OCI-LY7 (cell line): Measurements from ENCODE around the gene CCDC190.

Experiments
- EZH2phosphoT487 ChIP-seq: fragments of 200-600 bp; sonication (generic); IDR thresholded peaks from 2 replicates; pipeline ENCODE4 v1.6.1; 2018; ENCODE audit warnings: low read depth, borderline replicate concordance, mild to moderate bottlenecking, mixed run types, antibody characterized with exemption, low read length, moderate library complexity, mixed read lengths
- TF ChIP-seq, protein P1 (sequence below): fragments of 200-600 bp; sonication (generic); conservative IDR thresholded peaks from 2 replicates; pipeline ENCODE4 v1.5.1; 2014; ENCODE audit warnings: mild to moderate bottlenecking, antibody characterized with exemption, low read length, moderate library complexity, mixed read lengths

DNA sequence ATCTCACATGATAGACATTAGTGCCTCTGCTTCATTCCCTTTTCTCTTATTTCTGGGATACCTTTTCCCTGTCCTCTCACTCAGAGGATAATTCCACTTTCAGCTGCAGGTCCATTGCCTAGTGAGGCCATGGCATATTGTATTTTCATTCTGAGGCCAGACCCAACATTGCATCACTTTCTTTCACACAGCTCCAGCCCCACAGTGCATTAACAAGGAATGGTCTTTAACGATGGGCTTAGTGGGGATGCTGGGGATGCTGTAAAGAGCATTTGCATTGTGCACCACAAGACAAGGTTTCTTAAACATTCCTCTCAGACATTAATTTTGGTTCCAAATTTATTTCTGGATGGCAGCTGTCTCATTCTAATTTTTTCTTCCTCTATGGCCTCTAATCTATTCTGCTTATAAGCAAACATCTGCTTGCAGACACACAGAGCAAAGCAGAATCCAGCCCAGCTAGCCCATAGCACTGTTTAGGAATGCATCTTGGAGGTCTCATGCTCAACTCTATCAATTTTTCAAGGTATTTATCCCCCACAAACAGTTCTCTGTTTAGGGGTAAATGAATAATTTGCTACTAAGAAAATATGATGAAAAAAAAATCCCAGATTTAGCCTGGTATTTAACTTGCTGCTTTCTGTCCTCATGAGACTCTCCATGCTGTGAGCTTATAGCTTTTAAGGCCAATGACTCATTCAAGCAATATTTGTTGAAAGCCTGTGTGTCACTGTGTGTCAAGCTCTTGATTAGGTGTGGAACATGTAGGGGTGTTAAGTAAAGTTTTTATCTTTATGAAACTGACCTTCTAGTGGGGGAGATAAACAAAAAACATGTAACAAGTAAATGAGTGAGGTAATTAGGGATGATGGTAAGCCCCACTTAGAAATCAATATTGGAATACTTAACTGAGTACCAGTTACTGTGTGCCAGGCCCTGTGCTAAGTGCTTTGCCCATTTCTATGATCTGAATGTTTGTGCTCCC is 44.5 kb upstream of the CCDC190 start:
- TF ChIP-seq, protein P1, sequence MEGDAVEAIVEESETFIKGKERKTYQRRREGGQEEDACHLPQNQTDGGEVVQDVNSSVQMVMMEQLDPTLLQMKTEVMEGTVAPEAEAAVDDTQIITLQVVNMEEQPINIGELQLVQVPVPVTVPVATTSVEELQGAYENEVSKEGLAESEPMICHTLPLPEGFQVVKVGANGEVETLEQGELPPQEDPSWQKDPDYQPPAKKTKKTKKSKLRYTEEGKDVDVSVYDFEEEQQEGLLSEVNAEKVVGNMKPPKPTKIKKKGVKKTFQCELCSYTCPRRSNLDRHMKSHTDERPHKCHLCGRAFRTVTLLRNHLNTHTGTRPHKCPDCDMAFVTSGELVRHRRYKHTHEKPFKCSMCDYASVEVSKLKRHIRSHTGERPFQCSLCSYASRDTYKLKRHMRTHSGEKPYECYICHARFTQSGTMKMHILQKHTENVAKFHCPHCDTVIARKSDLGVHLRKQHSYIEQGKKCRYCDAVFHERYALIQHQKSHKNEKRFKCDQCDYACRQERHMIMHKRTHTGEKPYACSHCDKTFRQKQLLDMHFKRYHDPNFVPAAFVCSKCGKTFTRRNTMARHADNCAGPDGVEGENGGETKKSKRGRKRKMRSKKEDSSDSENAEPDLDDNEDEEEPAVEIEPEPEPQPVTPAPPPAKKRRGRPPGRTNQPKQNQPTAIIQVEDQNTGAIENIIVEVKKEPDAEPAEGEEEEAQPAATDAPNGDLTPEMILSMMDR, result no peak
- TF ChIP-seq EZH2phosphoT487, result no peak
